Activated naive CD8-positive, alpha-beta T cell treated with anti-CD3 and anti-CD28 coated beads, Interleukin-2, amount 50 U/mL, for 24 hours (primary cell): Measurements from ENCODE around the gene GP1BB.

Experiments
- ATAC-seq: fragments of 150-1000 bp; cut with Tn5 transposase; one replicate; pipeline ENCODE4 v1.10.0; 2021
- DNase-seq: peaks from one replicate; pipeline ENCODE4 v3.0.0; 2021
- H3K27ac Mint-ChIP-seq: one replicate; pipeline ENCODE4 v1.8.0; 2021; ENCODE audit warnings: mild to moderate bottlenecking, mixed read lengths
- H3K27me3 Mint-ChIP-seq: one replicate; pipeline ENCODE4 v1.8.0; 2021; ENCODE audit warnings: mixed read lengths
- H3K36me3 Mint-ChIP-seq: one replicate; pipeline ENCODE4 v1.8.0; 2021; ENCODE audit warnings: low read depth, mixed read lengths
- H3K4me1 Mint-ChIP-seq: one replicate; pipeline ENCODE4 v1.8.0; 2021; ENCODE audit warnings: mixed read lengths
- H3K4me3 Mint-ChIP-seq: one replicate; pipeline ENCODE4 v1.8.0; 2021; ENCODE audit warnings: mild to moderate bottlenecking, moderate library complexity, mixed read lengths
- H3K9me3 Mint-ChIP-seq: one replicate; pipeline ENCODE4 v1.8.0; 2021; ENCODE audit warnings: mixed read lengths

The GP1BB gene

DNA sequence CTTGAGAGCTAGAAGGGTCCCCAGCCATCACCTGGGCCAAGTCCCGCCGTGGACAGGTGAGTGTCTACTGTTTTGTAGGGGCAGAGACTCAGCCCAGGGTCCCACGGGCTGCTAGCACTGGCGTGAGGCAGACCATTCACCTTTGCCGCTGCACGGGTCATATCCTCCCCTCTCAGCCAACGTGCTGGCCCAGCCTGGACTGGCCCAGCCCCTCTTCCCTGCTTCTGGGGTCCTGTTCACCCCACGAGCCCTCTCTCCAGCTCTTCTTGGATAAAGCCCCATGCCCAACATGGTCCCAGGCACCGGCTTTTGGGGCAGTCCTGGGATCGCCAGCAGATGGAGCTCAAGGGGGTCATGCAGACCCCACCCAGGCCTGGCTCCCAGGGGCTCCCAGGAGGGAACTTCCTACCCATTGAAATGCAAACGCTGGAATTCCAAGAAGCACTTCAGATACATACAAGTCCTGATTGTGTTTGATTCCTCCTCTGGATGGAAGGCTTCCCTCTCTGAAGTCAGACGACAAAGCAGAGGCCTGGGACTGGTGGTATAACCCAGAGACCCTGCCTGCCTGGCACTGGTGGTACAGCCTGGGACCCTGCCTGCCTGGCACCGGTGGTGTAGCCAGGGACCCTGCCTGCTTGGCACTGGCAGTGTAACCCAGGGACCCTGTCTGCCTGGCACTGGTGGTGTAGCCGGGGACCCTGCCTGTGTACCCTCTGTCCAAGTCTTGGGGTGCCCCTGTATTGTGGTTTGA, 18.0 kb upstream of the GP1BB start:
- ATAC-seq: no peak
- Mint-ChIP-seq H3K27ac (no peak overlapping the region), H3K36me3 (no peaks in the 10 kb centered on the region), H3K4me3 (no peak overlapping the region), H3K4me1 (no peaks in the 10 kb centered on the region), H3K9me3 (no peaks in the 10 kb centered on the region), H3K27me3 (peaks cover 6% of the 10 kb centered on the region)
- DNase-seq: no peak

DNA sequence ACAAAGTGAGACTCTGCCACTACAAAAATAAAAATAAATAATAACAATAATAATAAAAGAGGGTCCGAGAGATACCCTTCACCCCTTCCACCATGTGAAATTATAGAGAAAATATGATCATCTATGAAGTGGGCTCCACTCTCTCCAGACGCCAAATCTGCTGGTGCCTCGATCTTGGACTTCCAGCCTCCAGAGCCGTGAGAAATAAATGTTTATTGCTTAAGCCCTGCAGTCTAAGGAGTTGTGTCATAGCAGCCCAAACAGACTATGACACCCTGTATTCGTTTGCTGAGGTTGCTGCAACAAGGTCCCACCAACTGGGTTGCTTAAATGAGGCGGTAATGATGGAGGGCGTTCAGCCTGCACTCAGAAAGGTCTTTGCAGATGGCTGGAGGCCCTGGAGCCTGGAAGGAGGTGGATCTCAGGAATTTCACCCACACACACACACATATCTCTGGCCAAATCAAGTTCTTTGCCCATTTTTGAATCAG, 16.6 kb upstream of the GP1BB start:
- Mint-ChIP-seq H3K27me3 (peaks cover 1% of the 10 kb centered on the region), H3K27ac (no peak overlapping the region)

DNA sequence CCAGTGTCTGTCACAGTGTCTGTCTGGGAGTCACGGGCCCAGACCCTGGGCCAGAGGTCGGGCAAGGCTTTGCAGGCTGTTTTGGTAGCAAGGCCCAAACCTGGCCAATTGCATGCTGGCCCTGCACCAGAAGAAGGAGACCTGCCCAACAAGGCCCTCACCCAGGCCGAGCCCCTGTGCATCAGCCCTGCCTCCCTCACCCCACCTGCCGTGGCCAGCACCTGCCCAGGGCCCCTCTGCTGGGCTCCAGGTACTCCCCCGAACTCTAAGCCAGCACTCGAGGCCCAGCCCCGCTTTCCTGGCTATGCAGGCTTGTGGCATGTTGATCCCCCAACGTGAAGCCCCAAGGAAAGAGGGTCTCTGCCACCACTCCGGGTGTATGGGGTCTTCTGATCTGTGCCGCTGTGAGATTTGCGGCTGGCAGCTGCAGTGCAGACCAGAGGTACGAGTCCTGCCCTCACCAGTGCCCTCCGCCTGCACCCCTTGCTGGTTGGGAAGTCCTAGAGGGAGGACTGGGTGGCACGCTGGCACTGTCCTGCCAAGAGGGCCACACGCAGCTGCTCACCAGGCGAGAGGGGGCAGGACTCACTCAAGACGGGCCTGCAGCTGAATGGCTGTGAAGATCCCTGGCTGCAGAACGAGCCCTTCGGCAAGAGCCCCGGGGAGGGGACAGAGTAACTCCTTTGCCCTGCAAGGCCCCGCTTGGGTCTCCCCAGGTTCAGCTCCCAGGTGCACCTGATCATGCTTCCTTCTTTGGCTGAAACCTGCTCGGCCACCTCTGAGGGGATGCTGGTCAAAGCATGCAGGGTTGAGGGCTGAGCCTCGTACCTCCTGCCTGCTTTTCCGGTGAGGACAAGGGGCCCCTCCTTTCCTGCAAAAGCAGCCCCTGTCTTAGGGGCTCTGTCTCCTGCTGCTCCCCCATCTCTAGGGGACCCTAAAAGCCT, 15.7 kb upstream of the GP1BB start:
- peaks cover 7% of the 10 kb centered on the region for H3K27me3 Mint-ChIP-seq
- DNase-seq (no peak), ATAC-seq (no peak)
- no peak overlapping the region for H3K4me3 Mint-ChIP-seq
- H3K9me3 Mint-ChIP-seq: no peaks in the 10 kb centered on the region
- H3K36me3 Mint-ChIP-seq: no peaks in the 10 kb centered on the region
- H3K4me1 Mint-ChIP-seq: no peaks in the 10 kb centered on the region
- H3K27ac Mint-ChIP-seq: no peak overlapping the region

More for the DNA sequence above, 16.6 kb upstream of the GP1BB start:
- H3K36me3 Mint-ChIP-seq: no peaks in the 10 kb centered on the region
- H3K9me3 Mint-ChIP-seq: no peaks in the 10 kb centered on the region
- H3K4me1 Mint-ChIP-seq: no peaks in the 10 kb centered on the region
- no peak overlapping the region for H3K4me3 Mint-ChIP-seq
- no peak for ATAC-seq
- DNase-seq: no peak

GRCh38 chr22:19708321-19709011, 14.9 kb upstream of the GP1BB start:
- H3K27me3 Mint-ChIP-seq: peaks cover 12% of the 10 kb centered on the region
- H3K4me3 Mint-ChIP-seq: no peak overlapping the region
- DNase-seq: no peak
- no peaks in the 10 kb centered on the region for H3K36me3 Mint-ChIP-seq
- no peak overlapping the region for H3K27ac Mint-ChIP-seq
- no peaks in the 10 kb centered on the region for H3K9me3 Mint-ChIP-seq
- no peaks in the 10 kb centered on the region for H3K4me1 Mint-ChIP-seq
- no peak for ATAC-seq

DNA sequence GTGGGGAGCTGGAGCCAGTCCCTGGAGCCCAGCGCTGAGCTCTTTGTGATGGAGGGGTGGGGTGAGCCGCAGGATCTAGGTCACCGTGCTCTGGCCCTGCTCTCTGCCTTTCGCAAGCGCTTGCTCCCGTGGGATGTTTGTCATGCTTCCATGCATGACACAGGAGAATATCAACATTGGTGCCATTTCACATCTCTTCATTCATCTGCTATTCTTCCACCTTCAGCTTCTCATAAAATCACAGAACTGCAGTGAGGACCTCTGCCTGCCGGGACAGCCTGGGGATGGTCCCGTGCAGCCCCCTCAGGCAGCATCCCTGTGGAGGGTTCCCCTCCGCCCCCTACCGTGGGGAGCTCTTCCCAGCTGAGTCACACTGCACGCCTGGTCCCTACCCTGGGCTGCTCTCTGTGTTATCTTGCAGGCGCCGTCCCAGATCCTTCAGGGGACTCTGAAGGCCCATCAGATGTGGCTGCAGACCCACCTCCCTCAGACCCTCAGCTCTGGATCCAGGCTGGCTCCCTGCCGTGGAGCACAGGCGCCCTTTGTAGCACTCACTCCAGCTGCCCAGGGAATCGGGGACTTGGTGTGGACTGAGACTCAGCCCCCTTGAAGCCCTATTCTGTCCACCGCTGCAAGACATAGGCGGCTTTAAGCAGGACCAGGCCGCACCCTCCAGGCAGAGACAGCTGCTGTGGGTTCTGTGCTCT, 14.1 kb upstream of the GP1BB start:
- Mint-ChIP-seq H3K4me1 (peaks cover 2% of the 10 kb centered on the region), H3K4me3 (no peak overlapping the region), H3K9me3 (no peaks in the 10 kb centered on the region), H3K27me3 (peaks cover 16% of the 10 kb centered on the region), H3K36me3 (no peaks in the 10 kb centered on the region), H3K27ac (no peak overlapping the region)
- DNase-seq: no peak
- ATAC-seq: no peak

GRCh38 chr22:19710020-19710768, 13.1 kb upstream of the GP1BB start:
- no peak for DNase-seq
- no peaks in the 10 kb centered on the region for H3K36me3 Mint-ChIP-seq
- peaks cover 19% of the 10 kb centered on the region for H3K27me3 Mint-ChIP-seq
- no peaks in the 10 kb centered on the region for H3K9me3 Mint-ChIP-seq
- no peak overlapping the region for H3K27ac Mint-ChIP-seq
- no peak for ATAC-seq
- no peak overlapping the region for H3K4me3 Mint-ChIP-seq
- peaks cover 4% of the 10 kb centered on the region for H3K4me1 Mint-ChIP-seq

DNA sequence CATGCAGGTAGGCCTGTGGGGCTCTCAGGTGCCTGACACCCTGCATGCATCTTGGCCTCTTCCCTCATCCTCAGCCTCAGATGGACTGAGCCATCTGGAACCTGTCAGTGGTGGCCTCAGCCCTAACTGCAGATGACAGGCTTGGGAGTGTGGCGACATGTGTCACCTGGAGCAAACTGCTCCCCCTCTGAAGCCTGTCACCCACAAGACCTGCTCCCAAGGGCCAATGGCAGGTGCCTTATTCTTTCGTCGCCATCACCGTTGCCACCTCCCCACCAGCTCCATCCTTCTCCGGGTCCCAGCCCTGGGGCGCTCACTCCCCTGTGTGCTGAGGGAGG, 12.6 kb upstream of the GP1BB start:
- DNase-seq: no peak
- no peaks in the 10 kb centered on the region for H3K36me3 Mint-ChIP-seq
- no peaks in the 10 kb centered on the region for H3K9me3 Mint-ChIP-seq
- no peak overlapping the region for H3K4me3 Mint-ChIP-seq
- ATAC-seq: no peak
- H3K27ac Mint-ChIP-seq: no peak overlapping the region
- H3K27me3 Mint-ChIP-seq: peaks cover 24% of the 10 kb centered on the region
- peaks cover 4% of the 10 kb centered on the region for H3K4me1 Mint-ChIP-seq

GRCh38 chr22:19713245-19713644, 10.1 kb upstream of the GP1BB start:
- no peak for DNase-seq
- Mint-ChIP-seq H3K27me3 (peaks cover 28% of the 10 kb centered on the region), H3K4me1 (peaks cover 7% of the 10 kb centered on the region), H3K36me3 (no peaks in the 10 kb centered on the region), H3K9me3 (no peaks in the 10 kb centered on the region), H3K27ac (no peak overlapping the region), H3K4me3 (peak overlapping the region; percentile 20)
- ATAC-seq: no peak

DNA sequence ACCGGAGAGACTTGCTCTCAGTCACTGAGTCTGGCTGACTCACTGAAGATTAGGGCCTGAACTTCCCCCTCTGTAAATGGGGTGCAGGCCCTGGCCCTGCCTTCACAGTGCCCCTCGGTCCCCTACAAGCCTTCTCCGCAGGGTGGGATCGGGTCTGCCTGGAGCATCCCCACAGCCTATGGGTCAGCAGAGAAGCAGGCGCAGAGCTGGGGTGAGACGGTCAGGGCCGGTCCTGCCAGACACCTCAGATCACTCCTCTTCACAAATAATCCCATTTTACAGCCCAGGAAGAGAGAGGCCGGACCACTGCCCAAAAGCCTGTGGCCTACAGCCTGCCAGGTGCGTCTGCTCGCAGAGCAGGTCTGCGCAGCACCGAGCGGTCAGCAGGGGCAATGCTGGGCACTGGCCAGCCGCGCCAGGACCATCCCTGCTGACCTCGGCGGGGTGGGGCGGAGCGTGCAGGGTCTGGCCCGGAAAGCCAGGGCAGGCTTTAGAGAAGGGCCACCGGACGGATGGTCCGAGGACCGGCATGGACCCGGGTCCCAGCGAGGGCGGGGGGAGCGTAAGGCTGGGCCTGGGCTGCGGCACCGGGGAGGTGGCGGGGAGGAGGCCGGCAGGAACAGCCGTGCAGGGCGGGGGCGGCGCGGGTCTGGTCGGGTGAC, 9.6 kb upstream of the GP1BB start:
- Mint-ChIP-seq H3K4me1 (peaks cover 7% of the 10 kb centered on the region), H3K27me3 (peaks cover 28% of the 10 kb centered on the region), H3K9me3 (no peaks in the 10 kb centered on the region), H3K27ac (no peak overlapping the region), H3K36me3 (no peaks in the 10 kb centered on the region), H3K4me3 (peak overlapping the region; percentile 21)
- ATAC-seq (no peak), DNase-seq (no peak)

GRCh38 chr22:19714312-19715187, 8.8 kb upstream of the GP1BB start, which contains the start of gene SEPTIN5:
TSS of gene SEPTIN5 (plus strand) at chr22:19714503. CDS start at chr22:19714589, 86 bp downstream.
- DNase-seq: no peak
- Mint-ChIP-seq H3K4me3 (peak within 1 kb of the TSS; percentile 48), H3K4me1 (peaks cover 12% of the 10 kb centered on the region), H3K27me3 (peaks cover 32% of the 10 kb centered on the region), H3K9me3 (no peaks in the 10 kb centered on the region), H3K27ac (no peak within 1 kb of the TSS), H3K36me3 (no peaks in the 10 kb centered on the region)
- no peak for ATAC-seq

DNA sequence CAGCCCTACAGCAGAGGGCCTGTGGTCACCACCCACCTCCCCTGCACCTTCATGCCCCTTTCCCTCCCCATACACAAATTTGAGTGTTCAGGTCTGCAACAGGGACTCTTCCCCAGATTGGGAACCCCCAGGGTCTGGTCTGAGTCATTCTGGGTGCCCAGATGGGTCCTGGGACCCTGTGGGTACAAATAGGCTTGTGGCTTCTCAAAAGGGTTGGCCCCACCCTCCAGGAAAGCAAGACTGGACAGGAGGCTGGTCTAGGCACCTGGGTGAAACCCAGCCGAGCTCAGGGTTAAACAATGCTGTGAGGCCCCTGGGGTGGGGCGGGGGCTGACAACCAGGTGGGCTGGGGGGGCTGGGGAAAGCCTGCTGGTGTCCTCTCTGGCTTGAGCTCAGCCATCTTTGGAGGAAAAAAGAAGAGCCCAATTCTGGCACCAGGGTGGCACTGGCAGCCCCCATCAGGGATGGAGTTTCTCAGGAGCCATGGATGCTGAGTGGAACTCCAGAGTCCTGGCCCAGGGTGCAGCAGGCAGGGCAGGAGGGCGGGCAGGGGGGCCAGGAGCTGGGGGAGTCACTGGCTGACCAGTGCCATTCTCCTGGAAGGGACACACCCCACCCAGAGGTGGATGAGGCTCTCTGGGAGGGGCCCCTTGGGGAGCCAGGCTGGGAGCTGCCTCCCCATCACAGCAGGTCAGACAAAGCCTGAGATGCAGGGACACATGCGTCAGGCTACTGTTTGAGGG, 8.0 kb upstream of the GP1BB start:
- Mint-ChIP-seq H3K27ac (no peak overlapping the region), H3K4me1 (peaks cover 12% of the 10 kb centered on the region), H3K4me3 (peak overlapping the region; percentile 48), H3K27me3 (peaks cover 38% of the 10 kb centered on the region), H3K9me3 (no peaks in the 10 kb centered on the region), H3K36me3 (no peaks in the 10 kb centered on the region)
- ATAC-seq (no peak), DNase-seq (no peak)
